ENCODE results near the gene SCAPER. TPM values are rescaled to one million over a fixed set of nuclear protein-coding genes. Genes with fewer than 3 reads are reported as not detected.

SCAPER gene
- total RNA-seq, 1 donor from 2014 or later, result 10.6 TPM

- DNase-seq, result no peak
Observed at GRCh38 chr15:76391309-76391708, 513.8 kb downstream of the SCAPER start.

- DNase-seq, result no peak
Observed at GRCh38 chr15:76390571-76390970, 514.6 kb downstream of the SCAPER start.

GRCh38 chr15:76386926-76387325, 518.2 kb downstream of the SCAPER start:
- no peak for DNase-seq

GRCh38 chr15:76386178-76386577, 519.0 kb downstream of the SCAPER start:
- no peak for DNase-seq

- no peak for DNase-seq
Observed at GRCh38 chr15:76384409-76384808, 520.7 kb downstream of the SCAPER start.

- no peak for DNase-seq
Observed at GRCh38 chr15:76382987-76383728, 522.0 kb downstream of the SCAPER start.

- no peak for DNase-seq
Observed at GRCh38 chr15:76381366-76381765, 523.8 kb downstream of the SCAPER start.

GRCh38 chr15:76380249-76380648, 524.9 kb downstream of the SCAPER start:
- peak; percentile 47 for DNase-seq

GRCh38 chr15:76378691-76379090, 526.4 kb downstream of the SCAPER start:
- DNase-seq, result no peak

- DNase-seq, result no peak
Observed at GRCh38 chr15:76377751-76378150, 527.4 kb downstream of the SCAPER start.

- no peak for DNase-seq
Observed at GRCh38 chr15:76377217-76377616, 527.9 kb downstream of the SCAPER start.

GRCh38 chr15:76376816-76377215, 528.3 kb downstream of the SCAPER start:
- no peak for DNase-seq

GRCh38 chr15:76376029-76376428, 529.1 kb downstream of the SCAPER start:
- DNase-seq, result no peak

GRCh38 chr15:76368122-76368621, 537.0 kb downstream of the SCAPER start:
- no peak for DNase-seq

GRCh38 chr15:76366714-76367113, 538.4 kb downstream of the SCAPER start:
- no peak for DNase-seq

- no peak for DNase-seq
Observed at GRCh38 chr15:76363251-76363650, 541.9 kb downstream of the SCAPER start.

- DNase-seq, result no peak
Observed at GRCh38 chr15:76360416-76360815, 544.7 kb downstream of the SCAPER start.

- no peak for DNase-seq
Observed at GRCh38 chr15:76359152-76359551, 546.0 kb downstream of the SCAPER start.

- DNase-seq, result no peak
Observed at GRCh38 chr15:76358453-76358852, 546.7 kb downstream of the SCAPER start.

- DNase-seq, result no peak
Observed at GRCh38 chr15:76354823-76355440, 550.2 kb downstream of the SCAPER start.

- DNase-seq, result no peak
Observed at GRCh38 chr15:76353903-76354302, 551.2 kb downstream of the SCAPER start.

GRCh38 chr15:76353023-76353577, 552.0 kb downstream of the SCAPER start:
- no peak for DNase-seq

- no peak for DNase-seq
Observed at GRCh38 chr15:76349301-76350070, 555.7 kb downstream of the SCAPER start.

Measured in dermis blood vessel endothelial cell (primary cell).